SK-N-SH (cell line): ENCODE results near the gene PSME4. TPM values are rescaled to one million over a fixed set of nuclear protein-coding genes. Genes with fewer than 3 reads are reported as not detected.

Experiments
- CTCF ChIA-PET: fragments of 300-600, 350-600 bp; formaldehyde crosslinking; extraction: SDS; loops from one replicate; lab custom pipeline; 2021; lab: Yijun Ruan, JAX
- POLR2A ChIA-PET: fragments of 350-600 bp; sonication (Branson Sonifier 250); formaldehyde crosslinking; extraction: SDS; loops from one replicate; lab custom pipeline; 2020; ENCODE audit warnings: antibody characterized with exemption, inconsistent platforms; lab: Yijun Ruan, JAX
- DNase-seq: peaks from one replicate; pipeline ENCODE4 v3.0.0; 2012
- H2AFZ ChIP-seq: fragments of 200-600 bp; sonication (generic); 2 replicates; pipeline ENCODE4 v1.8.1; 2016; ENCODE audit warnings: antibody characterized with exemption, mild to moderate bottlenecking, low read depth
- H3F3A ChIP-seq: fragments of 200-600 bp; sonication (generic); replicated peaks from 2 replicates; pipeline ENCODE3; 2016; ENCODE audit warnings: antibody characterized with exemption, mild to moderate bottlenecking; ENCODE audit not compliant: insufficient read depth
- H3K27ac ChIP-seq, 2 experiments: fragments of 200-500 bp in 1 of 2; fragments of 200-600 bp in 1 of 2; sonication (Bioruptor generic) in 1 of 2; sonication (generic), shearing (Covaris generic) in 1 of 2; 2 replicates each; pipeline versions ENCODE4 v1.5.1 to v1.6.1; 2014 to 2016; ENCODE audit warnings: low read depth in 2 of 2, inconsistent platforms in 1 of 2, low read length in 1 of 2, mild to moderate bottlenecking in 1 of 2, mixed read lengths in 1 of 2
- H3K27me3 ChIP-seq: fragments of 200-600 bp; sonication (generic), shearing (Covaris generic); 2 replicates; pipeline ENCODE4 v1.6.1; 2016; ENCODE audit warnings: mixed run types; ENCODE audit not compliant: insufficient read depth
- H3K36me3 ChIP-seq, 2 experiments: fragments of 200-500 bp in 1 of 2; fragments of 200-600 bp in 1 of 2; sonication (Bioruptor generic) in 1 of 2; sonication (generic) in 1 of 2; replicated peaks in 1 of 2; 2 replicates each; pipeline versions ENCODE3 to v1.5.1; 2014 to 2016; ENCODE audit warnings: low read length in 1 of 2, mild to moderate bottlenecking in 1 of 2; ENCODE audit not compliant: insufficient read depth in 2 of 2, control insufficient read depth in 1 of 2
- H3K4me1 ChIP-seq, 2 experiments: fragments of 200-500 bp in 1 of 2; fragments of 200-600 bp in 1 of 2; sonication (Bioruptor generic) in 1 of 2; sonication (generic), shearing (Covaris generic) in 1 of 2; 2 replicates each; pipeline versions ENCODE4 v1.5.1 to v1.6.1; 2014 to 2016; ENCODE audit warnings: low read depth in 1 of 2, low read length in 1 of 2, mixed run types in 1 of 2; ENCODE audit not compliant: insufficient read depth in 2 of 2, control insufficient read depth in 1 of 2
- H3K4me2 ChIP-seq: fragments of 200-600 bp; sonication (generic), shearing (Covaris generic); 2 replicates; pipeline ENCODE4 v1.6.1; 2017; ENCODE audit warnings: mixed run types
- H3K4me3 ChIP-seq, 2 experiments: fragments of 200-500 bp in 1 of 2; fragments of 200-600 bp in 1 of 2; sonication (Bioruptor generic) in 1 of 2; sonication (generic), shearing (Covaris generic) in 1 of 2; 2 replicates each; pipeline versions ENCODE4 v1.5.1 to v1.8.1; 2014 to 2016; ENCODE audit warnings: low read depth in 2 of 2, inconsistent platforms in 1 of 2, low read length in 1 of 2, mild to moderate bottlenecking in 1 of 2, mixed read lengths in 1 of 2, moderate library complexity in 1 of 2
- H3K79me2 ChIP-seq: fragments of 200-600 bp; sonication (generic); 2 replicates; pipeline ENCODE4 v1.8.1; 2017; ENCODE audit warnings: mild to moderate bottlenecking; ENCODE audit not compliant: insufficient read depth
- H3K9ac ChIP-seq: fragments of 200-600 bp; sonication (generic); 2 replicates; pipeline ENCODE4 v1.6.1; 2017; ENCODE audit warnings: mixed run types
- H3K9me2 ChIP-seq: fragments of 200-600 bp; sonication (generic); 2 replicates; pipeline ENCODE4 v1.6.1; 2017; ENCODE audit warnings: mixed run types
- H3K9me3 ChIP-seq: fragments of 200-600 bp; sonication (generic); 2 replicates; pipeline ENCODE4 v1.6.1; 2017; ENCODE audit warnings: mixed run types, mild to moderate bottlenecking, moderate library complexity
- H4K20me1 ChIP-seq: fragments of 200-600 bp; sonication (generic); 2 replicates; pipeline ENCODE4 v1.6.1; 2017; ENCODE audit warnings: mild to moderate bottlenecking, mixed run types; ENCODE audit not compliant: insufficient read depth
- CHD2 ChIP-seq: fragments of 150-350 bp; IDR thresholded peaks from 2 replicates; pipeline ENCODE4 v1.6.1; 2018; ENCODE audit warnings: low read length; ENCODE audit not compliant: partially characterized antibody
- ELF1 ChIP-seq: IDR thresholded peaks from 2 replicates; pipeline ENCODE4 v1.4.0; 2012
- EZH2phosphoT487 ChIP-seq: fragments of 200-600 bp; sonication (generic); IDR thresholded peaks from 2 replicates; pipeline ENCODE4 v1.6.1; 2017; ENCODE audit warnings: low read depth, mixed run types, mild to moderate bottlenecking, antibody characterized with exemption, moderate library complexity, borderline replicate concordance
- GATA2 ChIP-seq: sonication (generic); formaldehyde crosslinking; IDR thresholded peaks from 2 replicates; pipeline ENCODE4 v1.5.0; 2020; ENCODE audit warnings: mild to moderate bottlenecking, missing genetic modification reagents
- IRF3 ChIP-seq: fragments of 150-350 bp; IDR thresholded peaks from 2 replicates; pipeline ENCODE4 v1.6.1; 2016; ENCODE audit warnings: mild to moderate bottlenecking, low read depth, low read length
- MAX ChIP-seq: IDR thresholded peaks from 2 replicates; pipeline ENCODE4 v1.4.0; 2012; ENCODE audit warnings: low read depth
- MEF2A ChIP-seq: IDR thresholded peaks from 2 replicates; pipeline ENCODE4 v1.4.0; 2012; ENCODE audit warnings: low read depth, borderline replicate concordance
- MXI1 ChIP-seq: IDR thresholded peaks from 2 replicates; pipeline ENCODE4 v1.6.1; 2012; ENCODE audit warnings: mild to moderate bottlenecking, low read depth, low read length, improper control_type of control experiment
- NRF1 ChIP-seq: IDR thresholded peaks from 2 replicates; pipeline ENCODE4 v1.6.1; 2012; ENCODE audit warnings: low read depth, mild to moderate bottlenecking, low read length
- PBX3 ChIP-seq: IDR thresholded peaks from 2 replicates; pipeline ENCODE4; 2012
- POLR2AphosphoS5 ChIP-seq: IDR thresholded peaks from 2 replicates; pipeline ENCODE4 v1.6.1; 2012; ENCODE audit warnings: low read depth, low read length
- RXRA ChIP-seq: IDR thresholded peaks from 2 replicates; pipeline ENCODE4 v1.4.0; 2012; ENCODE audit warnings: low read depth, mild to moderate bottlenecking, borderline replicate concordance
- SIN3A ChIP-seq: IDR thresholded peaks from 2 replicates; pipeline ENCODE4 v1.6.1; 2012; ENCODE audit warnings: low read depth, mild to moderate bottlenecking, low read length, moderate library complexity, borderline replicate concordance
- SMC3 ChIP-seq: IDR thresholded peaks from 2 replicates; pipeline ENCODE4 v1.6.1; 2012; ENCODE audit warnings: low read depth, low read length, improper control_type of control experiment
- TAF1 ChIP-seq: IDR thresholded peaks from 2 replicates; pipeline ENCODE4 v1.6.1; 2012; ENCODE audit warnings: low read depth, mild to moderate bottlenecking, low read length, moderate library complexity, borderline replicate concordance
- USF1 ChIP-seq: IDR thresholded peaks from 2 replicates; pipeline ENCODE4 v1.4.0; 2012; ENCODE audit warnings: low read depth, borderline replicate concordance
- ZBTB33 ChIP-seq: IDR thresholded peaks from 2 replicates; pipeline ENCODE4 v1.4.0; 2012; ENCODE audit warnings: low read depth, borderline replicate concordance
- WGBS: methylation state at CpG from one replicate; pipeline ENCODE4 v1.1.6; 2017; ENCODE audit warnings: low lambda C conversion rate; 5-methylcytosine and 5-hydroxymethylcytosine counted together
- polyA plus RNA-seq, 3 experiments: library from polyadenylated mRNA; depleted of rRNA; stranded (reverse); fragments of >200 nt; gene quantifications; 2 replicates each; pipeline ENCODE4 v1.2.3, GENCODE V29; 2012

PSME4 gene
- polyA plus RNA-seq, 1 of the 3 experiments (the other 2 are of a cell fraction) = 12.8 TPM

GRCh38 chr2:53880756-53881155 is 90.0 kb downstream of the PSME4 start (continued):
- no peak for TF ChIP-seq IRF3

GRCh38 chr2:53877556-53877955 is 93.2 kb downstream of the PSME4 start:
- no peak overlapping the region for H3K9ac ChIP-seq
- H3K36me3 ChIP-seq = peaks cover 45 to 51% of the 10 kb centered on the region in 2 experiments
- TF ChIP-seq USF1 = no peak
- no peak for TF ChIP-seq CHD2
- no peak for TF ChIP-seq MEF2A
- TF ChIP-seq EZH2phosphoT487 = no peak
- no peak for TF ChIP-seq SIN3A
- no peak for TF ChIP-seq POLR2AphosphoS5
- no peak for TF ChIP-seq NRF1
- TF ChIP-seq MAX = no peak
- no peak for TF ChIP-seq ELF1
- no peak for TF ChIP-seq SMC3
- TF ChIP-seq TAF1 = no peak
- TF ChIP-seq RXRA = no peak
- no peak for TF ChIP-seq PBX3
- TF ChIP-seq GATA2 = no peak
- TF ChIP-seq IRF3 = no peak
- no peak for TF ChIP-seq ZBTB33
- no peak for TF ChIP-seq MXI1
- TF ChIP-seq, all 33 proteins: peak for 0
- Histone ChIP-seq H3K4me1 (peaks cover 0 to 13% of the 10 kb centered on the region in 2 experiments; a peak in 3 of 4 replicates), H4K20me1 (no peaks in the 10 kb centered on the region), H3K9me3 (no peaks in the 10 kb centered on the region), H2AFZ (no peak overlapping the region), H3K79me2 (no peaks in the 10 kb centered on the region), H3K27me3 (no peaks in the 10 kb centered on the region), H3F3A (peaks cover 12% of the 10 kb centered on the region), H3K9me2 (no peaks in the 10 kb centered on the region), H3K27ac (no peak overlapping the region; a peak in 1 of 4 replicates), H3K4me3 (no peak overlapping the region), H3K4me2 (no peak overlapping the region)
- POLR2A ChIA-PET = no interaction called here
- WGBS = 98% methylated on average over 2 of the region's 2 CpGs
- DNase-seq = no peak
- CTCF ChIA-PET = interaction anchor here (0.6 kb wide), 1 partner anchor 12 kb away, joined by 3 read pairs; no protein-coding TSS in a partner anchor
